Nucleus accumbens (tissue), 56 donors: ENCODE data around the gene TRIM44.
"Not testable (repeated sequence)": the region's sequence is repeated elsewhere in the genome, so short reads cannot be mapped to it uniquely, and the experiment has no call there.

Experiments used
- DNase-seq, 56 donors: peaks; one replicate each; lab custom pipeline; 2025; lab: John Stamatoyannopoulos, UW

TRIM44 gene

GRCh38 chr11:35842958-35843357 lies 180.4 kb downstream of the TRIM44 start:
- DNase-seq: no peak

- DNase-seq: no peak
These were observed 182.0 kb downstream of the TRIM44 start for GRCh38 chr11:35844579-35844978.

- DNase-seq: no peak
These were observed 183.3 kb downstream of the TRIM44 start for GRCh38 chr11:35845860-35846259.

GRCh38 chr11:35846874-35847273 lies 184.3 kb downstream of the TRIM44 start:
- DNase-seq: no peak

GRCh38 chr11:35847473-35847872 lies 184.9 kb downstream of the TRIM44 start:
- DNase-seq: no peak

GRCh38 chr11:35848616-35849015 lies 186.0 kb downstream of the TRIM44 start:
- no peak for DNase-seq

DNA sequence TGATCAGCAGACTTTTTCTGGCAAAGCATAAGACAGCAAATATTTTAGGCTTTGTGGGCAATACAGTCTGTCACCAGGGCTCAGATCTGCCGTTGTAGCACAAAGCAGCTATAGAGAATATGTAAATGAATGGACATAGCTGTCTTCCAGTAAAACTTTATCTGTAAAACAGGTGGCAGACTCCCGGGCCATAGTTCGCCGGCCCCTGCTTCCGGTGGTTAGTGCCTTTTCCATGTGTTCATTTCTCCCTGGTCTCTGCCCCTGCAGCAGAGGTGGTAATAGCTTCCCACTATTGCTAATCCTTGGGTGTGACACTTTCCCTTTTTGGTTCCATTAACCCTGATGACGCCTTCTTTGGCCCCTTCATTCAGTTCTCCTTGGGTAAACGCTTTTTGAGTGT lies 187.6 kb downstream of the TRIM44 start:
- DNase-seq: no peak

DNA sequence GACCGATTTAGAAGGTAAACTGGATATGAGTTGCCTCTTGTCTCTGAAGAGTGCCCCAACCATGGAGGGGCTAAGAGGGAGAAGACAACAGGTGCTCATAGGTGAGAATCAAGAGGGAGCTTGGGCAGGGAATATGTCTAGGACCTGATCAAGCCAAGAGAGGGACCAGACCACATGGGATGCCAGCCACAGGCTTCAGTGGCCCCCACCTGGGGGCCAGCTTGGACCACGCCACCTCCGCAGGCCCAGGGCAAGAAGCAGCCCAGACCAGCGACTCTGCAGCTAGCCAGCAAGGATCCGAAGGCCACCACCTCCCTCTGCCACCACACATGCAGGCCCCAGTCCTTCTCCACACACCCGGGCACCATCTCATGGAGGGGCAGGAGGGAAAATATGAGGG lies 188.8 kb downstream of the TRIM44 start:
- no peak for DNase-seq

DNA sequence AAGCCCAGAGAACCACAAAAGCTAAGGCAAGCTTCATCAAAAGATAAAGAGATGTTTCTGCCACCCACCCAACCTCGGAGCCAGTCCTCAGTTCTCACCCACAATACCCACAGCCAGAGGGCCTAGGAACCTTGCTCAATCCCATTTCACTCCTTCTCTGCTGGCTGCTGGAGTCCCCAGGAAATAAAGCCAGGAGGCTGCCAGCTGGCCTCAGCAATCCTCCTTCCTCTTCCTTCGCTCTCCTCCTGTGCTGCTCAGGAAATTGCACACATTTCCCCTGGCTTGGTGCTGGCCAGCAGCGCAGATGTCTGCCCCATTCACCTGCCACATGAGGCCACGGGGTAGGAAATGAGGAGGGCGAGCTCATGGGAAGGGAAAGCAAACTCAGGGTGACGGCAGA lies 189.5 kb downstream of the TRIM44 start:
- no peak for DNase-seq

GRCh38 chr11:35853971-35854370 lies 191.4 kb downstream of the TRIM44 start:
- DNase-seq: no peak

GRCh38 chr11:35855671-35856070 lies 193.1 kb downstream of the TRIM44 start:
- DNase-seq: no peak

DNA sequence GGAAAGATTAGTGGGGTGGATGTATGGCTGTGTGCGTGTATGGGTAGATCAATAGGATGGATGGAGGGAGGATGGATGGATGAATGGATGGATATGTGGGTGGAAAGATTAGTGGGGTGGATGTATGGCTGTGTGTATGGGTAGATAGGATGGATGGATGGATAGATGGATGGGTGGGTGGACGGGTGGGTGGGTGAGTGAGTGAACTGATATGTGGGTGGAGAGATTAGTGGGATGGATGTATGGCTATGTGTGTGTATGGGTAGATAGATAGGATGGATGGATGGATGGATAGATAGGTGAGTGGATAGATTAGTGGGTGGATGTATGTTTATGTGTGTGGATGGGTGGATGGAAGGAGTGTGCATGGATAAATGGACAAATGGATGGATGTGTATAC lies 193.7 kb downstream of the TRIM44 start:
- no peak for DNase-seq

GRCh38 chr11:35856756-35857155 lies 194.2 kb downstream of the TRIM44 start:
- no peak for DNase-seq

DNA sequence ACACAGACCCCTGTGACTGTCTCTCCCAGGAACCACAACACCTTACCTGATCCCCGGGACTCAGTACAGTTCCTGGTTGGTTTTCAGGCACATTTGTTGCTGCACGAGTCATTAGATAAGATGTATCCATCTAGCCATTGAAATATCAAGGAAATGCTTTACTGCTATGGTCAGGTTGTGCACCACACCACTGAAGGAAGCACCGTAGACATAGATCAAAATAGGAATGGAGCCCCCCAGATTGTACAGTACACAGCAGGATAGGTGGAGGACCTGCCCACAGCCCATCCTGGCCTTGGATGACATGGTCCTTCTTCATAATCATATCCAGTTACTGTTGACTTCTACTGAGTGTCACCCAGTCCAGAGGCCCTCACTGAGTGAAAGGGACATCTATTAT lies 195.3 kb downstream of the TRIM44 start:
- no peak for DNase-seq

GRCh38 chr11:35859301-35859700 lies 196.7 kb downstream of the TRIM44 start:
- DNase-seq: no peak

GRCh38 chr11:35860194-35860593 lies 197.6 kb downstream of the TRIM44 start:
- not testable (repeated sequence) for DNase-seq

- no peak for DNase-seq
These were observed 198.6 kb downstream of the TRIM44 start for GRCh38 chr11:35861191-35861590.

GRCh38 chr11:35862666-35863065 lies 200.1 kb downstream of the TRIM44 start:
- no peak for DNase-seq

- no peak for DNase-seq
These were observed 201.6 kb downstream of the TRIM44 start for GRCh38 chr11:35864131-35864530.

GRCh38 chr11:35866601-35867000 lies 204.0 kb downstream of the TRIM44 start:
- DNase-seq: no peak
